Prostate gland (tissue), 2 donors: ENCODE results near the gene NHSL2. TPM values are rescaled to one million over a fixed set of nuclear protein-coding genes. Genes with fewer than 3 reads are reported as not detected.

Experiments
- DNase-seq: peaks from one replicate; pipeline ENCODE4 v3.0.0-alpha.2; 2019; ENCODE audit warnings: low spot score
- H3K27ac ChIP-seq, 2 donors: fragments of 200-600 bp; sonication (generic); 2 replicates each; pipeline ENCODE4 v1.5.1; 2017 to 2019
- H3K27me3 ChIP-seq: fragments of 200-600 bp; sonication (generic); replicated peaks from 2 replicates; pipeline ENCODE4 v1.5.1; 2019; ENCODE audit not compliant: insufficient read depth
- H3K36me3 ChIP-seq, 2 donors: fragments of 200-600 bp; sonication (generic); 1 replicate in 1 of 2; 2 replicates in 1 of 2; pipeline versions ENCODE4 v1.5.1 to v1.8.1; 2017 to 2019
- H3K4me1 ChIP-seq: fragments of 200-600 bp; sonication (generic); replicated peaks from 2 replicates; pipeline ENCODE4 v1.5.1; 2019
- H3K4me3 ChIP-seq, 2 donors: fragments of 200-600 bp; sonication (generic); 2 replicates each; pipeline ENCODE4 v1.5.1; 2017 to 2019
- H3K9me3 ChIP-seq: fragments of 200-600 bp; sonication (generic); 2 replicates; pipeline ENCODE4 v1.5.1; 2017
- POLR2A ChIP-seq: fragments of 450-650 bp; IDR thresholded peaks from one replicate; pipeline ENCODE4 v1.6.1; 2016; ENCODE audit warnings: antibody characterized with exemption, mild to moderate bottlenecking
- POLR2AphosphoS5 ChIP-seq: sonication (generic); formaldehyde crosslinking; IDR thresholded peaks from one replicate; pipeline ENCODE4 v1.6.1; 2017; ENCODE audit warnings: antibody characterized with exemption
- WGBS: methylation state at CpG from one replicate; pipeline ENCODE4 v1.1.5; 2018; 5-methylcytosine and 5-hydroxymethylcytosine counted together
- intact Hi-C: fragments of 100-400 bp; cut with DNase I; formaldehyde crosslinking; loops from one replicate; pipeline ENCODE4 v1.14.2; 2022
- total RNA-seq, 2 donors: library from RNA; depleted of rRNA; stranded (reverse); fragments of >200 nt; gene quantifications; one replicate each; pipeline ENCODE4 v1.1.0, GENCODE V29; 2016
- TF ChIP-seq, protein P1 (sequence below), 4 experiments: fragments of 200-600 bp in 2 of 4; fragments of 450-650 bp in 2 of 4; sonication (generic) in 2 of 4; IDR thresholded peaks; 1 replicate in 3 of 4; 2 replicates in 1 of 4; pipeline ENCODE4 v1.5.1; 2016 to 2019; ENCODE audit warnings: antibody characterized with exemption in 4 of 4, mild to moderate bottlenecking in 2 of 4, moderate library complexity in 2 of 4

Gene NHSL2
- total RNA-seq, 2 donors from 2014 or later, result 4.2 to 28.2 TPM

- Histone ChIP-seq H3K4me1 (no peaks in the 10 kb centered on the region), H3K9me3 (no peaks in the 10 kb centered on the region), H3K27me3 (no peaks in the 10 kb centered on the region), H3K27ac (no peak overlapping the region), H3K36me3 (no peaks in the 10 kb centered on the region), H3K4me3 (no peak overlapping the region)
- DNase-seq, result no peak
- 73% methylated on average over 2 of the region's 2 CpGs for WGBS
- intact Hi-C loops, result no loop called here
- no peak for TF ChIP-seq POLR2AphosphoS5
- TF ChIP-seq POLR2A, result no peak
- TF ChIP-seq, protein P1, sequence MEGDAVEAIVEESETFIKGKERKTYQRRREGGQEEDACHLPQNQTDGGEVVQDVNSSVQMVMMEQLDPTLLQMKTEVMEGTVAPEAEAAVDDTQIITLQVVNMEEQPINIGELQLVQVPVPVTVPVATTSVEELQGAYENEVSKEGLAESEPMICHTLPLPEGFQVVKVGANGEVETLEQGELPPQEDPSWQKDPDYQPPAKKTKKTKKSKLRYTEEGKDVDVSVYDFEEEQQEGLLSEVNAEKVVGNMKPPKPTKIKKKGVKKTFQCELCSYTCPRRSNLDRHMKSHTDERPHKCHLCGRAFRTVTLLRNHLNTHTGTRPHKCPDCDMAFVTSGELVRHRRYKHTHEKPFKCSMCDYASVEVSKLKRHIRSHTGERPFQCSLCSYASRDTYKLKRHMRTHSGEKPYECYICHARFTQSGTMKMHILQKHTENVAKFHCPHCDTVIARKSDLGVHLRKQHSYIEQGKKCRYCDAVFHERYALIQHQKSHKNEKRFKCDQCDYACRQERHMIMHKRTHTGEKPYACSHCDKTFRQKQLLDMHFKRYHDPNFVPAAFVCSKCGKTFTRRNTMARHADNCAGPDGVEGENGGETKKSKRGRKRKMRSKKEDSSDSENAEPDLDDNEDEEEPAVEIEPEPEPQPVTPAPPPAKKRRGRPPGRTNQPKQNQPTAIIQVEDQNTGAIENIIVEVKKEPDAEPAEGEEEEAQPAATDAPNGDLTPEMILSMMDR (IDR thresholded peaks at IDR 0.05), result no peak
These were observed 266.3 kb downstream of the NHSL2 start for GRCh38 chrX:72176981-72177380.

DNA sequence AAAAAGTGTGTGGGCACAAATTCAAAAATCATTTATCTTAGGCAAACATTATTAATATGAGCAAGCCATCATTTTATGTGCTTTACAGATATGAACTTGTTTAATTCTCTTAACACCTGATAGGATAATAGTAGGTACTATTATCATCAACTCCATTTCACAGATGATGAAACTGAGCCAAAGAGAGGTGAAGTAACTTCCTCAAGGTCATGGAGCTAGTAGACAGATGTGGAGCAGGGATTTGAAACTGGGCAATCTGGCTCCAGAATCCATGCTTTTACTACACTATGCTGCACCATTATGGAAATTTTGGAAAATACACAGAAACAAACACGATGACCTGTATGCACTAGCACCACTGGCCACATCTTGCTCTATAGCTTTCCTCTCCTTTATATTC lies 269.9 kb downstream of the NHSL2 start:
- Histone ChIP-seq H3K27me3 (no peaks in the 10 kb centered on the region), H3K36me3 (no peaks in the 10 kb centered on the region), H3K4me1 (no peaks in the 10 kb centered on the region), H3K4me3 (no peak overlapping the region), H3K27ac (peak overlapping the region in 1 of 2 donors; percentile 76), H3K9me3 (no peaks in the 10 kb centered on the region)
- DNase-seq, result no peak
- WGBS, result 38% methylated on average over 1 of the region's 1 CpG
- no peak for TF ChIP-seq POLR2AphosphoS5
- TF ChIP-seq, protein P1 (IDR thresholded peaks at IDR 0.05), result no peak
- no peak for TF ChIP-seq POLR2A
- intact Hi-C loops, result loop anchor here (5.0 kb wide), 1 partner anchor 362 kb away; no protein-coding TSS in a partner anchor

DNA sequence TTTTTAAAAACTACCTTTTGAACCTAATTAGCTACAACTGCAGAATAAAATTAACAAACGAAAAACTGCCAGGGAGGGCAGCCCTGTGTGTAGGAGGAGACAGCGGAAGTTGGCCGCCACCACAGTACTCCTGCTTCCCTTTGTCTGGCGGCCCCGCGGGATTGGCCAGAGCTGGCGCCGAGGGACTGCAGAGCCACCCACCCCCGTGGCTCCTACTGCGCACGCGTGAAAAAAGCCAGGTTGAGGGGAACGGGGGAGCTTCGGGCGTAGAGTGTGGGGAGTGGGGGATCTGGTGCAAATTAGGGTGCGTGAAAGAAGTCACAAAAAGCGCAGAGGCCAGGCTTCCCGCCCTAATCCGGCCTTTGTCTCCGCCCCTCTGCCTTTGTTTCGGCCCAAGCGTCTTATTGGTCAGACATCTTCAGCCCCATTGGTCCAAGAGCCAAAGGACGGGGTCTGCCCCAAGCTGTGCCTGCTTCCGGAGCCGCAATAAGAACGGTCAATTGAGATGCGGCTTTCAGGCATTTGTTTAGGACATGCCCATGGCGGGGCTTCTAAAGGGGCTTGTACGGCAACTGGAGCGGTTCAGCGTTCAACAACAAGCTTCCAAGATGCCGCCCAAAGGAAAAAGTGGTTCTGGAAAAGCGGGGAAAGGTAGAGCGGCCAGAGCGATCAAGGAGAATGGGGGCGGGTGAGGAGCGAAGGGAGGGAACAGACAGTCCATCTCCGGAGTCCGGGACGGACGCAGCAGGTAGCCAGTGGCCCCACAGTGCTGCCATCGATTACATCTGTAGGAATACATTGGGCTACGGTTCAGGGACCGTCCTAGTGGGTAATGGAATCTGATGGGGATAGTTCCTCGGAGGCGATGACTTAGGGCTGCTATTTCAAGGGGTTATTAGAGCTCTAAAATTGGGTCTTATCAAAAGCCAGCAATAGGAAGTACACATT lies 270.8 kb downstream of the NHSL2 start, which contains the start of gene PIN4:
PIN4 (plus strand) TSS at position 580 of the 948 bp plus-strand sequence; CDS start at position 609, 29 bp downstream.
- Histone ChIP-seq H3K4me3 (peak within 1 kb of the TSS; percentile 48), H3K27ac (peak within 1 kb of the TSS; percentile 64 to 76), H3K27me3 (no peaks in the 10 kb centered on the region), H3K4me1 (no peaks in the 10 kb centered on the region), H3K36me3 (no peaks in the 10 kb centered on the region), H3K9me3 (no peaks in the 10 kb centered on the region)
- intact Hi-C loops, result loop anchor here (5.0 kb wide), 1 partner anchor 361 kb away; no protein-coding TSS in a partner anchor
- DNase-seq, result peak; percentile 90
- WGBS, result 0% methylated on average over 15 of the region's 46 CpGs
- TF ChIP-seq POLR2AphosphoS5 (peak; percentile 84), POLR2A (peak; percentile 26)
- TF ChIP-seq, protein P1 (IDR thresholded peaks at IDR 0.05), result no peak

DNA sequence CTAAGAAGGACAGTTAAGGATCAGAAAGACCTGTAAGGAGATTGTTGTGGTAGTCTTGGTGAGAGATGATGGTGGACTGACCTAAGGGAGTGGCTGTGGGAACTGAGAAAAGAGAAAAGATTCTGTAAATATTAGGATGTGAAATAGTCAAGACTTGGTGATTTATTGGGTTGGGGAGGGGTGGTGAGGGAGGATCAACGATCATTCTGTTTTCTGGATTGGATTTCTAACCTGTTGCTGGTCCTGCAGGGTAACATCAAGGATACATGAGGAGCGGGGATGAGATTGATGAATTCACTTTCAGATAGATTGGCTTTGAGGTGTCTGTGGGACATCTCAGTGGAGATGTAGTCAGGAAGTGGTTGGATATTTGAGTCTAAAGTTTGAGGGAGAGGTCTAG lies 272.3 kb downstream of the NHSL2 start:
- intact Hi-C loops, result loop anchor here (5.0 kb wide), 1 partner anchor 359 kb away; no protein-coding TSS in a partner anchor

More for the DNA sequence above, 272.3 kb downstream of the NHSL2 start:
- TF ChIP-seq, protein P1 (IDR thresholded peaks at IDR 0.05), result no peak
- TF ChIP-seq POLR2AphosphoS5 (no peak), POLR2A (no peak)
- no peaks in the 10 kb centered on the region for H3K36me3 ChIP-seq
- no peaks in the 10 kb centered on the region for H3K27me3 ChIP-seq
- H3K4me3 ChIP-seq, result no peak overlapping the region
- H3K4me1 ChIP-seq, result no peaks in the 10 kb centered on the region
- H3K9me3 ChIP-seq, result no peaks in the 10 kb centered on the region
- DNase-seq, result no peak
- WGBS, result 76% methylated on average over 2 of the region's 2 CpGs
- no peak overlapping the region for H3K27ac ChIP-seq
